H4 (cell line): ENCODE results near the gene GRP. TPM values are rescaled to one million over a fixed set of nuclear protein-coding genes. Genes with fewer than 3 reads are reported as not detected.

Experiments
- total RNA-seq: library from RNA; depleted of rRNA; stranded (reverse); fragments of >200 nt; shearing (Covaris generic); gene quantifications from 2 replicates; pipeline ENCODE4 v1.2.3, GENCODE V29; 2014; rRNA removed

GRP gene
- total RNA-seq, 1 experiment from 2014 or later, result not detected

Other genes with a start within 250 kb of the GRP start
- gene SEC11C, start 80.3 kb upstream of the GRP start, total RNA-seq, result 36.9 and 50.9 TPM in 2 replicates
- gene RAX, start 53.3 kb downstream of the GRP start, total RNA-seq, result not detected in 2 replicates
- not detected in 2 replicates for gene CPLX4, start 98.5 kb downstream of the GRP start, total RNA-seq
- 137 and 169 TPM in 2 replicates for gene LMAN1, start 139.1 kb downstream of the GRP start, total RNA-seq